ENCODE measurements around the gene TNIK.
"Not testable (repeated sequence)": the region's sequence is repeated elsewhere in the genome, so short reads cannot be mapped to it uniquely, and the experiment has no call there.

The TNIK gene

GRCh38 chr3:171245796-171246765, 214.1 kb downstream of the TNIK start:
- no peak for DNase-seq

DNA sequence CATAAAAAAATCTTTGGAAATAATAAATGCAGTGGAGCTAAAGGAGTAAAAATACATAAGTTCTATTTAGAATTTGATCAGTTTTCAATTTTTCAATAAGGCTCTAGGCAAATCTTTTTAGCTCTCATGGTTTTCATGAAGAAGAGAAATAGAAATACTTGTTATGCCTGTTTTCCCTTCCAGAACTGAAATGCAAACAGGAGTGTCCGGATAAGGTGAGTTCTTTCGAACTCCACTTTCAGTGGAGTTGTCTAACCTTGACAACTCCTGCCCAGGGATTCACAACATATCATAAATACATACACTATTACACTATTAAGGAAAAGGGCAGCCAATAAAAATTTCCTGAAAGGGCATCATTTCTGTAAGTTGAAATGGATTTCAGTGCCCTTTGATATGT, 217.3 kb downstream of the TNIK start:
- DNase-seq: no peak

DNA sequence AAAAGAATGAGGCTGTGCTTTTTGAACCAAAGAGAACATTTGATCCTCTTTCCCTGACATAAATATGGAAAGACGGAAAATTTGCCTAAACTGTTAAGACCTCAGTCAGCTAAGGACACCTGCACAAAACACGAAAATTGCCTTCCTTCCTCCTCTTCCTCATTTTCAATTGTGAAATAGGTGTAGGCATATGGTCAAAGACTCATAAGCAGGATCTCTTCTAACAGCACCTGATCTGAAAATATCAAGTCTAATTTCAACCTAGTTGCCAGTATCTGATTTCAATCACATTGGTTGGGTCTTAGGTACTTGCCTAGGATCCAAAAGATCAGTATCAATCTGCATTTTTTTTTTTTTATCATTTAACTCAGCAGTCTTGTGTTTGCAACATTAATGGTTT, 218.0 kb downstream of the TNIK start:
- DNase-seq: no peak

DNA sequence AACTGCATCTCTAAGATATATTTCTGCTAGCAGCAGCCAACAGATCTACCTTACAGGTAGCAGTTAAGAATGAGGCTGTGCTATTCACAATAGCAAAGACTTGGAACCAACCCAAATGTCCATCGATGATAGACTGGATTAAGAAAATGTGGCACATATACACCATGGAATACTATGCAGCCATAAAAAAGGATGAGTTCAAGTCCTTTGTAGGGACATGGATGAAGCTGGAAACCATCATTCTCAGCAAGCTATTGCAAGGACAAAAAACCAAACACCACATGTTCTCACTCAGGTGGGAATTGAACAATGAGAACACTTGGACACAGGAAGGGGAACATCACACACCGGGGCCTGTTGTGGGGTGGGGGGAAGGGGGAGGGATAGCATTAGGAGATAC, 218.6 kb downstream of the TNIK start:
- DNase-seq: not testable (repeated sequence)

- DNase-seq: no peak
Observed at GRCh38 chr3:171240504-171240835, 219.7 kb downstream of the TNIK start.

DNA sequence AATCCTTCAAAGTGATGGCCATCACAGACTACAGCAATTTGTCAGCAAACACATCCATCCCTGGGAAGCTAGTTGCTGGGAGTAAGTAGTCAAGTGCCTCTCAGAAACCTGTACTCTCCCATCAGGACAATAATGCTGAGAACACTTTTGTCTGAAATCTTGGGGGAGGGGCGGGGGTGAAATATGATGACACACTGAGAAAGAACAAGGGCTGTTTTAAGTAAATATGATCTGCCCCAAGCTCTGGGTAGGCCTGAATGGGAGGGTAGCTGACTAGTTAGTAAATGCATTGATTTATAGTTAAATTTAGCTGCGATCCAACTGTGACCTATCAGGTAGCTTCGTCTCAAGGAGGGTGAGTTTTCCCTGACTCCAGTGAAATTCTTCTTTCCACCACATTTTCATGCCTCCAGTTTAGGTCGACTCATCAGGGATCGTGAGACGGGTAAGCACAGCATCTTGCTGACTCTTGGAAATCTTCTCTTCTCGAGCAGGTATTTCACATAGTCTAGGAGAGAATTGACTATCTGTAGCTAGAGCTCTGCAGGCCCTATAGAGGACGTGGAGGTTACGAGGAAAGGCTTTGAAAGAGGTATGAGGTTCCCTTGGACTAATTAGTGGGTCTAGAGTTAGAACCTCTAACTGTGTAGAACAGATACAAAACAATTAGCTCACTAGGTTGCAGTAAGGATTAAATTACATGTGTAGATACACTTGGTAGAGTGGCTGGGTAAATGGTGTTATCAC, 220.3 kb downstream of the TNIK start:
- no peak for DNase-seq

- no peak for DNase-seq
Observed at GRCh38 chr3:171237009-171237385, 223.2 kb downstream of the TNIK start.

GRCh38 chr3:171236265-171237008, 223.8 kb downstream of the TNIK start:
- no peak for DNase-seq

- DNase-seq: no peak
Observed at GRCh38 chr3:171234298-171235010, 225.8 kb downstream of the TNIK start.

DNA sequence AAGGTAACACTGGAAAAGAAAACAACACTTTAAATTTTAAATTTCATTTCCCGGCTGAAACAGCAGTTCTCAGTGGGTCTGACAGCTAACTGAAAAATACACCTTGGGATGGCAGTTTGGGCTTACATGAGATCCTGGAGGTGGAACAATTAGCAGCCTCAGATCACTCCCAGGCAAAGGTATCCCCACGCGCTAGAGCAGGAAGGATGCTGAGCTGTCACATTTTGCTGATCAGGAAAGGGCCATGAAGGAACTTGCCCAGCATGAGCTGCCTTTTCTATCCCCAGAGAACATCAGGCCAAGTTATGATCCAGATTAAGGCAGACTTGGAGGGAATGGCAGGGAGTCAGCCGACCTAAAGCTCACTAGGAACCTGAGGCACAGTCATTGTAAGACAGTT, 228.8 kb downstream of the TNIK start:
- no peak for DNase-seq

DNA sequence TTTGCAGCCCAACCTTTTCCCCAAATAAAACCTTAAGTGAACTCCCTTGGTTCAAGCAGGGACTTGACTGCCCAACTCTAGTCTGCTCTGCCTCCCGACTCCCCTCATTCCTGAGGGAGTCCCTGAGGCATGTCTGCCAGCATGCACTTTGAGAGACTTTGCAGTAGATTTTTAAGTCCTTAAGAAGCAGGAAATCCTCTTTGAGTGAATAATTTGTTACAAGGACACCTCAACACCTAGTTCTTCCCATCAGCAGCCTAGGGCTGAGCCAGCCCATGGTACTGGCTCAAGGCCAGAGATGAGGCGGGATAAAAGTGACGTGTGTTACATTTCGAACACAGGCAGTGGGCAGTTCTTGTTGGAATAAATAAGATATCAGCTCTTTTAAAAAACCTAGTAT, 229.3 kb downstream of the TNIK start:
- DNase-seq: no peak

DNA sequence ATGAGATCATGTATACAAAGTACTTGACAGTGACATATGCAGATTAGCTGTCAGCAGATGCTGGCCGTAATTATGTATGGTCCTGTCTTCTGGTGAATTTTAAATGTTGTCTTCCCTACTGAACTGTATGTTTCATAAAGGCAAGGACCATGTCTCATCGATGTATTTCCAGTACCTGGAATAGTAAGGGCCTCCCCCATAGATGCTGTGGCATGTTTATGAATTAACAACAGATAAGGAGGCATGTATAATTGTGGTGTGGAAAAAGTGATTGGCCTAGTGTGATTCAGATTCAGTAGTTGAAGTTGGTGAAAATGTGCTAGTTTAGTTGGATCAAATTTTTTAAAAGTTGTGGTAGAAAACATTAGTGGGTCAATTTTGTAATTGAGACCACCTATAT, 231.0 kb downstream of the TNIK start:
- no peak for DNase-seq

DNA sequence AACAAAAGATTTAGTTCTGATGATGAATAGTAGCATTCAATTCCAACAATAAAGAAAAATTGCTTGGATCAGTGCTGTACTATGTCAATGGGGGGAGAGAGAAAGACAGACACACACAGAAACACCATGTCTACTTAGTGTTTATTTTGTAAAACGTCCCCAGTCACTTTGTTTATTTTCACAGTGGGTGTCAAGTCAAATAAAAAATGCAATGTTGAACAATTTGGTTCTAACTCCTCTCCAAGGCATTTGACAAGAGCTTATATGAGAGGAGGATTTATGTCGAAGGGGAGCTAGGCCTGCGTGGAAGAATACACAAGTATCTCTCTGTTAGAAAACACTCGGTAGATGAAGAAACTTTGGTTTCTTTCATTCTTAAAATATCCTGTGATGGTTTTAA, 232.0 kb downstream of the TNIK start:
- no peak for DNase-seq

DNA sequence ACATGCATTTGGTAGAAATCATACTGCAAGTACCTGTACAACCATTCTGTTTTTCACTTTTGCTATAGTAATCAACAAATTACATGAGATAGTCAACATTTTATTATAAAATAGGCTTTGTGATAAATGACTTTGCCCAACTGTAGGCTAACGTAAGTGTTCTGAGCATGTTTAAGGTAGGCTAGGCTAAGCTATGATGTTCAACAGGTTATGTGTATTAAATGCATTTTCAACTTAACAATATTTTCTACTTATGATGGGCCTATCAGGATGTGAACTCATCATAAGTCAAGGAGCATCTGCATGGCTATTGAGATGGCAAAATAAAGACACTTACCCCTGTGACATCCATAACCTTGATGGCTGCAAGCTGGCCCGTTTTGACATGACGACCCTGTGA, 232.4 kb downstream of the TNIK start:
- DNase-seq: no peak

GRCh38 chr3:171227359-171227758, 232.8 kb downstream of the TNIK start:
- DNase-seq: no peak

DNA sequence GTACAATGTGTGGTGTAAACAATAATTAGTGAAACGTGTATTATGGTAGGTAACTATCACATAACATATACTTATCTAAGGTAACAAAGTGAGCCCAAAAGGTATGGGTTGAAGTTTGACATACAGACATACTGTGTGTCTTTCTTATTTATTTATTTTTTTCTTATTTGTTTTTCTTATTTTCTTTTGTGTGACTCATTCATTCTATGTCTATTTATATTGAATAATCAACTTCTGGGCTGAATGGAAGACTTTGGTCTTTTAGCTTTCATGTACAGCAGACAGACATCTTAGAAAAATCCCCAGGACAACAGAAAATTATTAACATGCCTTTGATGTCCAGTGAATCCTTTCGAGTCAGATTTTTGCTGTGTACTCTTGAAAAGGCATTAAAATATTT, 233.4 kb downstream of the TNIK start:
- DNase-seq: no peak

GRCh38 chr3:171225708-171226107, 234.5 kb downstream of the TNIK start:
- no peak for DNase-seq

GRCh38 chr3:171225165-171225564, 235.0 kb downstream of the TNIK start:
- no peak for DNase-seq

DNA sequence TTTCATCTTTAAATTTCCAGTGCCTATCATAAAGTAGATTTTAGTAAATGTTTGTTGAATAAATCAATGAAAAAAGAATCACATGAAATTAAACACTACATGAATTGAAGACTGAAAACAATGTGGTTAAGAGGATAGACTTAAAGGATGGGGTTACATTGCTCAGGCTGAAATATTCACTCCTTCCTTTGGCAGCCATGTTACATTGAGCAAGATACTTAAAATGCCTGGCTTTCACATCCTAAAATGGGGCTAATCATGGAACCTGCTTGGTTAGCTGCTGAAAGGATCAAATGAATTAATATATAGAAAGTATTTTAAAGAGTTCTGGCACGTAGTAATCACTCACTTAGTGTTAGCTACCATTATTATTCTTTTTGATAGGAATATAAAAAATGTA, 236.8 kb downstream of the TNIK start:
- no peak for DNase-seq

GRCh38 chr3:171222995-171223394, 237.2 kb downstream of the TNIK start:
- DNase-seq: no peak

GRCh38 chr3:171221597-171221996, 238.6 kb downstream of the TNIK start:
- DNase-seq: no peak

DNA sequence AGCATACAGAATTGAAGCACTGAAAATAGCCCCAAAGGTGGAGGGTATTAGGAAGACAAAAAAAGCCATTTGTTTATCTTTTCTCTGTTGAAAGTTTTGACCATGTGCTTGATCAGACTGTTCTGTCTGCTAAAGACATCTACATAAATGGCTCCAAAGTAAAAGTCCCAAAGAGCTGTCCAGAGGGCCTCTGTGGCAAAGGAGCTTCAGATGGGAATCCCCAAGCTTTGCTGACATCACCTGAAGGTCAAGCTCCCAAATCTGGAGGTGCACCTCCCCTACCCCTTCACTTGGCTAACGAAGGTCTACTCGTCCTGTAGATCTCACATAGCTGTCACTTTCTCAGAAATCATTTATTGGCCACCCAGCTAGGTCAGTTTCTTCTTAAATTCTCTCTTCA, 239.1 kb downstream of the TNIK start:
- DNase-seq: no peak

GRCh38 chr3:171219258-171219657, 240.9 kb downstream of the TNIK start:
- no peak for DNase-seq
